ACHN (cell line): ENCODE data around the gene GPR15.
"Not testable (repeated sequence)": the region's sequence is repeated elsewhere in the genome, so short reads cannot be mapped to it uniquely, and the experiment has no call there.

Experiments used
- DNase-seq: peaks from one replicate; pipeline ENCODE4 v3.0.0-alpha.2; 2015
- in situ Hi-C: cut with HindIII; loops from 2 replicates; pipeline ENCODE4 v1.10.0; 2017; ENCODE audit warnings: low sequenced_read_pairs, low pct_ligation_motif_present, low pct_unique_long_range_greater_than_20kb

The GPR15 gene

GRCh38 chr3:98553753-98554152, 22.0 kb downstream of the GPR15 start:
- DNase-seq: no peak

GRCh38 chr3:98554580-98554979, 22.8 kb downstream of the GPR15 start:
- no peak for DNase-seq
- in situ Hi-C loops: no loop called here

More at GRCh38 chr3:98553753-98554152, 22.0 kb downstream of the GPR15 start:
- in situ Hi-C loops: no loop called here

- DNase-seq: no peak
- in situ Hi-C loops: no loop called here
These were observed 23.2 kb downstream of the GPR15 start for GRCh38 chr3:98555025-98555379.

- in situ Hi-C loops: no loop called here
- DNase-seq: no peak
These were observed 24.7 kb downstream of the GPR15 start for GRCh38 chr3:98556164-98557130.

- DNase-seq: no peak
- in situ Hi-C loops: no loop called here
These were observed 25.7 kb downstream of the GPR15 start for GRCh38 chr3:98557324-98558010.

GRCh38 chr3:98558100-98558827, 26.5 kb downstream of the GPR15 start:
- in situ Hi-C loops: no loop called here
- no peak for DNase-seq

- in situ Hi-C loops, DNase-seq: not testable (repeated sequence)
These were observed 28.0 kb downstream of the GPR15 start for GRCh38 chr3:98559769-98560168.

GRCh38 chr3:98560911-98561310, 29.1 kb downstream of the GPR15 start:
- in situ Hi-C loops: no loop called here
- DNase-seq: no peak

GRCh38 chr3:98561727-98562521, 30.1 kb downstream of the GPR15 start:
- in situ Hi-C loops: no loop called here
- DNase-seq: no peak

- in situ Hi-C loops: no loop called here
- peak; percentile 28 for DNase-seq
These were observed 32.0 kb downstream of the GPR15 start for GRCh38 chr3:98563661-98564281.

GRCh38 chr3:98564282-98565005, 32.7 kb downstream of the GPR15 start:
- in situ Hi-C loops: no loop called here
- no peak for DNase-seq

GRCh38 chr3:98565237-98565643, 33.5 kb downstream of the GPR15 start:
- in situ Hi-C loops: no loop called here
- DNase-seq: no peak

- in situ Hi-C loops: no loop called here
- DNase-seq: no peak
These were observed 34.1 kb downstream of the GPR15 start for GRCh38 chr3:98565843-98566242.

GRCh38 chr3:98567666-98568270, 36.0 kb downstream of the GPR15 start:
- DNase-seq: no peak
- in situ Hi-C loops: no loop called here

- DNase-seq: no peak
- in situ Hi-C loops: no loop called here
These were observed 36.6 kb downstream of the GPR15 start for GRCh38 chr3:98568402-98568801.

GRCh38 chr3:98573181-98573728, 41.5 kb downstream of the GPR15 start:
- peak; percentile 41 for DNase-seq
- in situ Hi-C loops: no loop called here

GRCh38 chr3:98574132-98574531, 42.4 kb downstream of the GPR15 start:
- in situ Hi-C loops: no loop called here
- no peak for DNase-seq
